ENCODE results near the gene SRRT.
"Not testable (repeated sequence)": the region's sequence is repeated elsewhere in the genome, so short reads cannot be mapped to it uniquely, and the experiment has no call there.

The SRRT gene

GRCh38 chr7:100874577-100875355 is at the start of gene SRRT:
Gene SRRT, plus strand, starts transcription at chr7:100875103. Its CDS starts 488 bp downstream, at chr7:100875591.
- peak; percentile 99 for DNase-seq (ENCODE audit: low read depth, low spot score)

GRCh38 chr7:100825215-100825671 is 49.7 kb upstream of the SRRT start:
- peak; percentile 50 for DNase-seq (ENCODE audit: low read depth, low spot score)

GRCh38 chr7:100825751-100826513 is 49.0 kb upstream of the SRRT start:
- peak; percentile 68 for DNase-seq (ENCODE audit: low read depth, low spot score)

GRCh38 chr7:100826514-100827329 is 48.2 kb upstream of the SRRT start:
- DNase-seq (ENCODE audit: low read depth, low spot score): peak; percentile 47

GRCh38 chr7:100827330-100828226 is 47.3 kb upstream of the SRRT start, which contains the start of gene EPHB4:
Gene EPHB4, minus strand, starts transcription at chr7:100827523. Its CDS starts 493 bp downstream, at chr7:100827030.
- peak; percentile 94 for DNase-seq (ENCODE audit: low read depth, low spot score)

- DNase-seq (ENCODE audit: low read depth, low spot score): no peak
Observed at GRCh38 chr7:100829150-100829716, 45.7 kb upstream of the SRRT start.

- DNase-seq (ENCODE audit: low read depth, low spot score): no peak
Observed at GRCh38 chr7:100830396-100830795, 44.5 kb upstream of the SRRT start.

GRCh38 chr7:100832281-100832633 is 42.6 kb upstream of the SRRT start:
- DNase-seq (ENCODE audit: low read depth, low spot score): no peak

GRCh38 chr7:100835903-100836811 is 38.7 kb upstream of the SRRT start:
- no peak for DNase-seq (ENCODE audit: low read depth, low spot score)

GRCh38 chr7:100836812-100837098 is 38.1 kb upstream of the SRRT start:
- DNase-seq (ENCODE audit: low read depth, low spot score): no peak

- DNase-seq (ENCODE audit: low read depth, low spot score): peak; percentile 97
Observed at GRCh38 chr7:100837099-100837836, 37.6 kb upstream of the SRRT start.

- no peak for DNase-seq (ENCODE audit: low read depth, low spot score)
Observed at GRCh38 chr7:100839361-100839760, 35.5 kb upstream of the SRRT start.

- no peak for DNase-seq (ENCODE audit: low read depth, low spot score)
Observed at GRCh38 chr7:100840470-100841100, 34.3 kb upstream of the SRRT start.

GRCh38 chr7:100847360-100847759 is 27.5 kb upstream of the SRRT start:
- no peak for DNase-seq (ENCODE audit: low read depth, low spot score)

GRCh38 chr7:100852048-100852872 is 22.6 kb upstream of the SRRT start, which contains the start of gene SLC12A9:
Gene SLC12A9, plus strand, starts transcription at chr7:100852713. Its CDS starts 1,485 bp downstream, at chr7:100854198.
- DNase-seq (ENCODE audit: low read depth, low spot score): peak; percentile 96

- no peak for DNase-seq (ENCODE audit: low read depth, low spot score)
Observed at GRCh38 chr7:100854146-100854895, 20.6 kb upstream of the SRRT start.

GRCh38 chr7:100854899-100855298 is 20.0 kb upstream of the SRRT start:
- not testable (repeated sequence) for DNase-seq (ENCODE audit: low read depth, low spot score)
